Glomerular visceral epithelial cell (primary cell): Measurements from ENCODE around the gene RCAN1.
A peak's percentile ranks its signal among the peaks of the same experiment; 100 is the strongest.

ENCODE experiments used
- DNase-seq: peaks from one replicate; pipeline ENCODE4 v3.0.0-alpha.2; 2016; ENCODE audit errors: extremely low spot score

Gene RCAN1

GRCh38 chr21:34543017-34543416 lies 71.9 kb downstream of the RCAN1 start:
- DNase-seq, result no peak

DNA sequence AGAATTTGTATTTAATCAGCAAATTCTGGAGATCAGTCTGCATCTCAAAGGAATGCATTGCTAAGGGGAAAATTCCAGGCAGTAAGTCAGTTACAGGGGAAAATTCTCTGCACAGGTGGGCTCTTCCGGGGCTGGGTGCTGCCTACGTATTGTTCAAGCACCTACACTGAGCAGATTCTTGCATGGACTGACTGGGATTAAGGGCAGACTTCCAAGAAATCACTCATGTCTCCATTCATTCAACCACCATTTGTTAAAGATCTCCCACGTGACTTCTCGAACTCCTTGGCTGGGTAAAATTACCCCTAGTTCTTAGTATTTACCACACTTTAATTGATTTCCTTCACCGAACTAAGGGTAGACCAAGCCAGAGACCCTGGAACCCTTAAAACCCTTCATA lies 74.7 kb downstream of the RCAN1 start:
- no peak for DNase-seq

GRCh38 chr21:34537838-34538237 lies 77.1 kb downstream of the RCAN1 start:
- no peak for DNase-seq

- peak; percentile 15 for DNase-seq
Observed at GRCh38 chr21:34536820-34537219, 78.1 kb downstream of the RCAN1 start.

GRCh38 chr21:34536311-34536710 lies 78.6 kb downstream of the RCAN1 start:
- no peak for DNase-seq

DNA sequence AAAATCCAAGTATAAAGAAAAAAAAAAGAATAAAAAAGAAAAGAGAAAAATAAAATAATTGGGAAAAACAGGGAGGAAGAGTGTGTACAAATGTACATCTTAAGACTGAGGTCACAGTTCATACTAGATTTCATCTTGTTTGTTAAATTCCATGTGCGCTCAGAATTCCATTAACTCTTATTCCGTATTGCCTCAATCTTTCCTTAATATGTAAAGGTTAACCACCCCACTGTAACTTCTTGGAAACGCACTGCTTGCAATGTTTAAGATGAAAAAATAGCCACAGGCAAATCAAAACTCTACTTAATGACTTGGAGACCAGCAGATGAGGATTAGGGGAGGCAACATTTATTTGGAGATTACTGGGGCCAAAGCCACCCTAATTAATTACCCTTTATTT lies 79.0 kb downstream of the RCAN1 start:
- DNase-seq, result no peak

DNA sequence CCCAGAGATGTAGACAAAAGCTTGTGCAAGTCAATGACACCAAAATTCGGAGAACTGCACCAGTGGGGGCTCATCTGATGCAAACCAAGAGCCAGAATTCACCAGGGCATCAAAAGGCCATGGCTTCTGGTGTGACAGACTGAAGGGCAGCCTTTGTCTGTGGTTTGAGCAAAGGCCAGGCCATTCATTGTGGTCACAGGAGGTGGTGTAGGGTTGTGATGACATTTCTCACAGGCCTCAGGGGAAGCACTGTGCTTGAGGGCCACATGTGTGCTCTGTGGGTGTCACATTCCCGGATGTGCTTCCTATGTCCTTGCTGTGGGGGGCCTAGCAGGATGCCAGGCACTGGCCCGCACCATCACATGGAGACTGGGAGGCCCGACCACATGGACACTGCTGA lies 80.4 kb downstream of the RCAN1 start:
- peak; percentile 72 for DNase-seq

DNA sequence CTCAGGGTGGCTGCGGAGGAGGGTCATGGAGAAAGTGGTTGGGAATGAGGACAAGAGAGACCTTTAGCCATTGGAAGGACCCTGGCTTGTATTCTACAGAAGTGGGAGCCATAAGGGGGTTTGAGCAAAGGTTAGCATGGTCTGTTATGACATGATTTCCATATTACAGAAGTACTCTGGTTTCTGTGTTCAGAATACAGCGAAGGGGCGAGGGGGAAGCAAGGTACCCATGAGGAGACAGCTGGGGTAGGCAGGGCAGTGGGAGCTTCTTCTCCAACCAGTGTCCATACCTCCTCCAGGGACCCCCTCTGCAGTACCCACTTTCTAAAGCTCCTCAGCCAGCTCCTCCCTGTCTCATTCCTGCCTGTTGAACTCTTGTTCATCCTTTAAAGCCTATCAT lies 81.0 kb downstream of the RCAN1 start:
- no peak for DNase-seq

DNA sequence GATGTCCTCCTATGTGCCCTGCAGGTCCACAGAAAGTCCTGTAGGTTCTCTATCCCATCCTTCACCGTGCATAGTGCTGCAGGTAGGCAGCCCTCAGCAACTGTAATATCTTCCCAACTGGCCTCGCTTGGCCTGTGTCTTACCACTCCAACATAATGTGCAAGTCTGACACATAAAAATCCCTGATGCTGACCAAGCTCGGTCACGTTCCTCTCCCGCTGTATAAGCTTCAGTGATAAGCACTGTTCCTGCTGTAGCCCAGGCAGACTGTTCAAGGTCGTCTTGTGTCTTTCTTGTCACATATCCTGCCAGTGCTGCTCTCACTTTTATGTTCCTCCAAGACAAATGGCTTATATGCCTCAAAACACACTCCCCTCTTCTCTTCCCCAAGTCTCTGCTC lies 83.5 kb downstream of the RCAN1 start:
- no peak for DNase-seq

GRCh38 chr21:34530261-34530660 lies 84.7 kb downstream of the RCAN1 start:
- DNase-seq, result peak; percentile 75

- no peak for DNase-seq
Observed at GRCh38 chr21:34528131-34528561, 86.8 kb downstream of the RCAN1 start.

- peak; percentile 98 for DNase-seq
Observed at GRCh38 chr21:34526618-34527290, 88.2 kb downstream of the RCAN1 start.

DNA sequence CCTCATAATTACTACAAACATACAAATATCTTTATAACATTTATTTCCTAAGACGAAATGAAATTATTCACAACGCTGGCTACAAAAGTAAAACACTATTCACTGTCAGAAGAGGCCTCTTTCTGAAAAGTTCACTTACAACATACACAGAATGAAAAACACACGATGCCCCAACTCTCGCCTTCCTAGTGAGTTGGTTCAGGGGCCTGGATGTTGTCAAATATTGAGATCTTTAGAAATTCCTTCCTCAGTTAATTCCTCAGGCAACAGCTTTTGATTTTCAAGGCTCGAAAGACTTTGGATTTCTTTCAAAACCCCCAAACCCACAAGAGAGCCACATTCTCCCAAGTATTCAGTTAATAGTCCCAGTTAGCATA lies 88.7 kb downstream of the RCAN1 start:
- DNase-seq, result no peak

DNA sequence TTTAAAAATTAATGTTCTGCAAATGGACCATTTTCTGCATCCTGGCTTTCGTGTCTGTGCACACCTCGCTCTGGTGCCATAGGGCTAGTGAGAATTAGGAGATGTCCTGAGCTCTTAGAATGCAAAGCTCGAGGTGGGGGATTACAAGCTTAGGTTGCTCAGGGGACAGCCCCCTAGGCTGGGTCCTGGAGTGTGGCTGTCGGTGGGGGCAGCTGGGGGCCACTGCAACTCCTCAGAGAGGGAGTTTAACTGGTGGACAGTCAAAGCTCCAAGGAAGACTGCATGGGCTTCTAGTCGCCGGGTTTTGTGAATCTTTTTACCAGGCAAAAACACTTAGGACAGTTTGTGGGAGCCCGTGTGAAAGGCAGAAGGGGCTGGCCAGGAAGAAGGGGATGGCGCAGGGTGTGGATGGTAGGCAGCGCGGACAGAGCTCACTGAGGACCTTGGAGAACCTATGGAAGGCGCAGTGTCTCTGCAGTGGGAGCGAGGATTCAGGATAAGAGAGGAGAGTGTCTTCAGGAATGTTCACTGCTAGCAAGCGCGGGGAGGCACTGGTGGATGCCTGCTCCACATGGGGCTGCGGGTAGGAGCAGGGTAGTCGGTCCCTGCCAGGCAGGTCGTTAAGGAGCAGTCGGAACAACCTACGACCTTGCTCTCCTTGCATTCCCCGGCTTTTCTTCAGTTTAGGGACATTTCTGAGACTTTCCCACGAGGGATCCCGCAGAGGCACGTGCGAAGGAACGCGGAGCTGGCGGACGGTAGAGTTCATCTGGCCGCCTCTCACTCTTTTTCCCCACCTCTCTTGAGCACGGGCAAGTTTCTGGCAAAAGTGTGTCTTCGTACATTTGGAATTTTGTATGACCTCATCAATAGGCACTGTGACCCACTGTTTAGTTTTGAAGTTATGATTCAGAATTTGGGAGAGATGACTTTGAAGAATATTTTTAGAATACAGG lies 90.0 kb downstream of the RCAN1 start:
- peak; percentile 53 for DNase-seq

GRCh38 chr21:34523019-34523555 lies 91.8 kb downstream of the RCAN1 start:
- no peak for DNase-seq

GRCh38 chr21:34522284-34522683 lies 92.6 kb downstream of the RCAN1 start:
- DNase-seq, result no peak

DNA sequence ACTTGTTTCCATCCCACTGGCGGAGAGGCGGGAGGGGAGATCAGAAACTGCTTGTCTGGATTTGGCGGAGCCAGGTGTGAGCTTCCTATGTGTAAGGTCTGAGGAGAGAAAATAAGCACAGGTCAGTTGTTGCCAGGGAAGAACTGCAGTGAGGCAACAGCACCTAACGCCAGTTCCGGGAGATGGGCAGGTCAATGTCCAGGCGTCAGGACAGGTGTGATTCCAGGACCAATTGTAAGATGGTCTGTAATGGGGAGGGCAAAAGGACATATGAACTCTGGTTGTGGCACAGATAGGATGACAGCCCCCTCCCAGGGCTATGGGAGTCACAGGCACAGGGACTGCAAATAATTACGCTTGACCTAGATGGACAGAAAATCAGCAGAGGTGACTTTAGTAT lies 93.4 kb downstream of the RCAN1 start:
- DNase-seq, result no peak

DNA sequence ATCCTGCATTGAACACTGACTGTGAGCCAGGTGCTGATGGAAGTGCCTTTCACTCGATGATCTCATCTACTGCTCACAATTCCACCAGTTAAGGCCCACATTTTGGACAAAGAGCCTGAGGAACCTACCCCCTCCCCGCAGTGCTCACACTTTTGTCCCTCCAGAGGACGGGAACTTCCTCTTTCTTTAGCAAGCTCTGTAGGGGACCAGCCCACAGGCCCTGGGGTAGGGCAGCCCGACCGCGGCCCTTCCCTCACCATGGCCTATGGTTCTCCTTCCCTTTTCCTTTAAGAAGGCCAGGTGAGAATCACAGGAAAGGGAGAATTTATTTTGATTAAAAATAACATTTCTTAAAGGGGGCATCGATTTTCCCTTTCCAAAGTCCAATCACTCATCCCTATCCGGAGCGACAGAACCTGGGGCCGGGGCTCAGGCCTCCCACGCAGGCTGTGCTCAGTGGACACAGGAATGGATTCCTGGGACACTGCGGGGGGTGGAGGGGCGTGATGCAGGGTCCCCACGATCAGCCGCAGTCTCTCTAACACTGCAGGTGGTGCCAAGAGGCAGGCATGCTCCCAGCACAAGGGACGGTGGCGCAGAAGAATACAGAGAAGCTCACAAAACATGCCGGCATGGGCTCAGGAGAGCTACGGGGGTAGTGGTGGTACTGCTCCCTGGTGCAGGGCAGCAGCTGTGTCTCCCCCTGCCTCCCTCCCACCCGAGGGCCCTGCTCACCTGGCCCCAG lies 94.0 kb downstream of the RCAN1 start:
- DNase-seq, result no peak

DNA sequence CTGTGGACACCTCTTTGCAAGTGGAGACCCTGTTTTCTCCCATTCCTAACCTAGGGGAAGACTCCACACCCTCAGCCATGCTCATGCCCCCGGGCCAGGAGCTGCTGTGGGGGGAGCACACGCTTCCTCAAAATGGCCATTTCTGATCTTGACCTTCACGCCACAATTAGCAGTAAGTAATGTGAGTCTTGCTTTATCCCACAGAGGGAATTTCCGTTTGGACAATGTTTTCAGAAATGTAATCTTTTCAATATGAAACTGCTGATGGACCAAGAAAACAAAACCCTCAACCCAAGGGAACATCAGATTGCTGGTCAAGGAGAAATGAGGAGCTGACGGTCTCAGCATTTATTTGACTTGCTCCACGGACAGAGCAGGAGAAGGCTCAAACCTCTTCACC lies 94.6 kb downstream of the RCAN1 start:
- DNase-seq, result no peak

DNA sequence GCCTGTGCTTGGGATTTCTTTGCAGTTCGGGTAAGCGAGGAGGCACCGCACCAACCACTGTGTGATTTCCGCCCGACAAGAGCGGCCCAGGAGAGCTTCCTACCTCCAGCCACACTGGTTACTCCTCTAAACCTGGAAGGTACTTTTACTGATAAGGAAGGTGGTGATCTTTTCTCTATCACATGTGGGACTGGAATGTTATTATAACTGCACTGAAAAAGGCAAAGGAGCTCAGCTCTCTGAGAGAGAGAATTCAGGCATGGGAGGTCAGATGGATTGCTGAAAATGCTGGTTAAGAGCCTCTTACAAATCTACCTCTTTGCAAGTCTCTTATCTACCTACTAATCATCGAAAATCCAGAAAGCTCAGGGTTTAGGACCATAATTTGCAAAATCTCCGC lies 95.2 kb downstream of the RCAN1 start:
- DNase-seq, result no peak

DNA sequence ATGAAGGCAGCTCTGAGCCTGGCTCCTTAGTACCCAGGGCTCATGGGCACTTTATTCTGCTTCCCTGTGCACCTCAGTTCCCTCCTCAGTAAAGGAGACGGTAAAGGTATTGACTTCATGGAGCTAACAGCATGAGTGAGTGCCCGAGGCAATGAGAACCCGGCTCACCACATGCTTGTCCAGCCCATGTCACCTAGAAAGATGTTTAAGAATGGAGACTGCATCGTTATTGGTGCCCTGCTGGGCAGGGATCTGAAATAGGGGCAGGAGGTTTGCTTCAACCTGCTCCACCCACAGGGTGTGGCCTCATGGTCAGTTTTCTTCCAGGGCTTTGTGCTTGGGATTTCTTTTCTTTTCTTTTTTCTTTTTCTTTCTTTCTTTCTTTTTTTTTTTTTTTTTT lies 95.9 kb downstream of the RCAN1 start:
- DNase-seq, result no peak

- no peak for DNase-seq
Observed at GRCh38 chr21:34518301-34518700, 96.6 kb downstream of the RCAN1 start.
